Measurements from ENCODE around the gene SESN2. TPM values are rescaled to one million over a fixed set of nuclear protein-coding genes. Genes with fewer than 3 reads are reported as not detected.

Gene SESN2, protein sequence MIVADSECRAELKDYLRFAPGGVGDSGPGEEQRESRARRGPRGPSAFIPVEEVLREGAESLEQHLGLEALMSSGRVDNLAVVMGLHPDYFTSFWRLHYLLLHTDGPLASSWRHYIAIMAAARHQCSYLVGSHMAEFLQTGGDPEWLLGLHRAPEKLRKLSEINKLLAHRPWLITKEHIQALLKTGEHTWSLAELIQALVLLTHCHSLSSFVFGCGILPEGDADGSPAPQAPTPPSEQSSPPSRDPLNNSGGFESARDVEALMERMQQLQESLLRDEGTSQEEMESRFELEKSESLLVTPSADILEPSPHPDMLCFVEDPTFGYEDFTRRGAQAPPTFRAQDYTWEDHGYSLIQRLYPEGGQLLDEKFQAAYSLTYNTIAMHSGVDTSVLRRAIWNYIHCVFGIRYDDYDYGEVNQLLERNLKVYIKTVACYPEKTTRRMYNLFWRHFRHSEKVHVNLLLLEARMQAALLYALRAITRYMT
- 106 and 118 TPM in 2 replicates for total RNA-seq (2022)
- Bru-seq, nascent RNA: percentile 98 among the genes with signal in this experiment
- BruChase-seq, experiment 1, labeled RNA remaining after a 6-hour chase: percentile 86 among the genes with signal in this experiment
- percentile 95 among the genes with signal in this experiment for BruChase-seq, experiment 2, labeled RNA remaining after a 2-hour chase
- long read RNA-seq, transcript SESN2-201 (10 exons, 3,453 nt): major isoform, 124 of 166 reads
- long read RNA-seq, partial matches to known transcripts: 36 of 166 reads
- long read RNA-seq, other reads (novel, unspliced or antisense): 6 of 166 reads

GRCh38 chr1:28259252-28259933 lies at the start of gene SESN2:
Gene SESN2 (plus strand): TSS chr1:28259518. CDS start chr1:28259848, 330 bp downstream.
- DNase-seq (ENCODE audit: unreplicated experiment): peak; percentile 99
- CTCF ChIA-PET: interaction anchor here (0.6 to 5.4 kb wide), 5 partner anchors 10 to 477 kb away, joined by 3 to 46 read pairs (median 3); partner anchors contain the start of gene YTHDF2
- Mint-ChIP-seq H3K36me3 (ENCODE audit: insufficient read depth, unreplicated experiment) (peaks cover 13% of the 10 kb centered on the region), H3K27me3 (ENCODE audit: insufficient read depth, unreplicated experiment) (no peaks in the 10 kb centered on the region), H3K9me3 (ENCODE audit: unreplicated experiment) (no peaks in the 10 kb centered on the region), H3K4me1 (ENCODE audit: insufficient read depth, unreplicated experiment) (peaks cover 22% of the 10 kb centered on the region), H3K27ac (ENCODE audit: low read depth, unreplicated experiment) (peak within 1 kb of the TSS; percentile 98), H3K4me3 (ENCODE audit: unreplicated experiment) (peak within 1 kb of the TSS; percentile 86)
- TSS peak; percentile 51 for BruUV-seq (replicated peaks)
- intact Hi-C loops (cut with micrococcal nuclease): loop anchor here (1.0 kb wide), 1 partner anchor 10 kb away; no protein-coding TSS in a partner anchor
- TF ChIP-seq, protein P1, sequence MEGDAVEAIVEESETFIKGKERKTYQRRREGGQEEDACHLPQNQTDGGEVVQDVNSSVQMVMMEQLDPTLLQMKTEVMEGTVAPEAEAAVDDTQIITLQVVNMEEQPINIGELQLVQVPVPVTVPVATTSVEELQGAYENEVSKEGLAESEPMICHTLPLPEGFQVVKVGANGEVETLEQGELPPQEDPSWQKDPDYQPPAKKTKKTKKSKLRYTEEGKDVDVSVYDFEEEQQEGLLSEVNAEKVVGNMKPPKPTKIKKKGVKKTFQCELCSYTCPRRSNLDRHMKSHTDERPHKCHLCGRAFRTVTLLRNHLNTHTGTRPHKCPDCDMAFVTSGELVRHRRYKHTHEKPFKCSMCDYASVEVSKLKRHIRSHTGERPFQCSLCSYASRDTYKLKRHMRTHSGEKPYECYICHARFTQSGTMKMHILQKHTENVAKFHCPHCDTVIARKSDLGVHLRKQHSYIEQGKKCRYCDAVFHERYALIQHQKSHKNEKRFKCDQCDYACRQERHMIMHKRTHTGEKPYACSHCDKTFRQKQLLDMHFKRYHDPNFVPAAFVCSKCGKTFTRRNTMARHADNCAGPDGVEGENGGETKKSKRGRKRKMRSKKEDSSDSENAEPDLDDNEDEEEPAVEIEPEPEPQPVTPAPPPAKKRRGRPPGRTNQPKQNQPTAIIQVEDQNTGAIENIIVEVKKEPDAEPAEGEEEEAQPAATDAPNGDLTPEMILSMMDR (IDR thresholded peaks at IDR 0.05; ENCODE audit: unreplicated experiment): no peak
- POLR2A ChIA-PET: interaction anchor here (0.6 to 9.7 kb wide), 29 partner anchors 13 to 618 kb away, joined by 3 to 362 read pairs (median 5); partner anchors contain the start of genes ATP5IF1, GMEB1, MED18 and PHACTR4

- Mint-ChIP-seq H3K36me3 (ENCODE audit: insufficient read depth, unreplicated experiment) (peaks cover 67% of the 10 kb centered on the region), H3K4me1 (ENCODE audit: insufficient read depth, unreplicated experiment) (peaks cover 9% of the 10 kb centered on the region), H3K4me3 (ENCODE audit: unreplicated experiment) (no peak overlapping the region), H3K27ac (ENCODE audit: low read depth, unreplicated experiment) (no peak overlapping the region), H3K27me3 (ENCODE audit: insufficient read depth, unreplicated experiment) (no peaks in the 10 kb centered on the region), H3K9me3 (ENCODE audit: unreplicated experiment) (no peaks in the 10 kb centered on the region)
- ChIA-PET CTCF (interaction anchor here (0.6 to 6.4 kb wide), 19 partner anchors 10 to 1448 kb away, joined by 3 to 123 read pairs (median 4); partner anchors contain the start of gene EYA3), POLR2A (interaction anchor here (0.6 to 3.2 kb wide), 9 partner anchors 22 to 303 kb away, joined by 3 to 26 read pairs (median 4); partner anchors contain the start of genes ATP5IF1 and EYA3)
- TF ChIP-seq, protein P1 (IDR thresholded peaks at IDR 0.05; ENCODE audit: unreplicated experiment): peak; percentile 5
- no TSS peak for BruUV-seq (replicated peaks)
- intact Hi-C loops (cut with micrococcal nuclease): loop anchor here (1.0 to 10.0 kb wide), 3 partner anchors 118 to 352 kb away; no protein-coding TSS in a partner anchor
- no peak for DNase-seq (ENCODE audit: unreplicated experiment)
Observed at GRCh38 chr1:28209700-28210099, 49.6 kb upstream of the SESN2 start.

DNA sequence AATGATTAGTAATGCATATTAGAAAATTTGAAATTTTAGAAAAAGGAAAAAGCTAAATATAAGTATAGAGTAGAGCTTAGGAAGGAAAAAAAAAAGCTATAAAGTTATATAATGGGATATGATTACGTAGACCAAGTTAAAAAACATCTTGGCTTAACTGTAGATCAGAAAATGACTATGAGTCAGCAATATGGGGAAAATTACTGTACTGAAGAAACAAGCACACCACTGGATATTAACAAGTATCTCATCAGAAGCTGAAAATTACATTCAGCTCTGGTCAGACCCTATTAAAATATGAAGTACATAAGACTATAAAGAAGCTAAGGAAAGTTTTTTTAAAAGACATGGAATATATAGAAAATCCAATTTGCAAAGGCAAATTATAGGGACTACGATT lies 46.0 kb upstream of the SESN2 start:
- ChIA-PET CTCF (interaction anchor here (0.7 to 6.4 kb wide), 5 partner anchors 19 to 356 kb away, joined by 3 to 123 read pairs (median 4); partner anchors contain the start of gene EYA3), POLR2A (interaction anchor here (0.7 to 2.0 kb wide), 10 partner anchors 9 to 125 kb away, joined by 3 to 8 read pairs (median 4); partner anchors contain the start of genes ATP5IF1 and EYA3)
- Mint-ChIP-seq H3K27me3 (ENCODE audit: insufficient read depth, unreplicated experiment) (no peaks in the 10 kb centered on the region), H3K4me1 (ENCODE audit: insufficient read depth, unreplicated experiment) (peaks cover 9% of the 10 kb centered on the region), H3K27ac (ENCODE audit: low read depth, unreplicated experiment) (no peak overlapping the region), H3K9me3 (ENCODE audit: unreplicated experiment) (no peaks in the 10 kb centered on the region), H3K36me3 (ENCODE audit: insufficient read depth, unreplicated experiment) (peaks cover 74% of the 10 kb centered on the region), H3K4me3 (ENCODE audit: unreplicated experiment) (no peak overlapping the region)
- intact Hi-C loops (cut with micrococcal nuclease): no loop called here
- no TSS peak for BruUV-seq (replicated peaks)
- no peak for DNase-seq (ENCODE audit: unreplicated experiment)
- TF ChIP-seq, protein P1 (IDR thresholded peaks at IDR 0.05; ENCODE audit: unreplicated experiment): no peak
